HepG2 (cell line): ENCODE data around the gene EXOC5. TPM values are rescaled to one million over a fixed set of nuclear protein-coding genes. Genes with fewer than 3 reads are reported as not detected.

Experiments
- ATAC-seq: fragments of 200-7000 bp; cut with Tn5 transposase; 3 replicates; pipeline ENCODE4 v1.9.1; 2020; ENCODE audit warnings: mild to moderate bottlenecking, moderate library complexity
- BruUV-seq: library from RNA; stranded (reverse); fragments of 400-500 nt; replicated peaks from 2 replicates; lab custom pipeline; 2021; lab: Mats Ljungman, UMichigan
- CTCF ChIA-PET: fragments of 300-600 bp; formaldehyde crosslinking; extraction: SDS; loops from one replicate; lab custom pipeline; 2021; ENCODE audit warnings: low total read pairs, inconsistent platforms, low intra/inter-chr PET ratio; lab: Yijun Ruan, JAX
- POLR2A ChIA-PET: fragments of 350-600 bp; sonication (Branson Sonifier 250); formaldehyde crosslinking; loops from one replicate; lab custom pipeline; 2020; ENCODE audit warnings: antibody characterized with exemption, inconsistent platforms; lab: Yijun Ruan, JAX
- DNase-seq: peaks from one replicate; pipeline ENCODE4 v3.0.0-alpha.2; 2015; ENCODE audit warnings: low spot score
- FAIRE-seq: peaks from 3 replicates; lab custom pipeline; 2011; peaks lifted over from hg19 to GRCh38; lab: Jason Lieb, UNC
- H2AFZ ChIP-seq: one replicate; pipeline ENCODE4 v1.6.1; 2011; ENCODE audit warnings: low read length, inconsistent platforms
- H3K27ac ChIP-seq: fragments of 300-600 bp; 3 replicates; pipeline ENCODE4 v1.8.0; 2011; ENCODE audit warnings: mixed run types, mild to moderate bottlenecking, mixed read lengths, low read length, inconsistent platforms; ENCODE audit not compliant: insufficient read depth; ENCODE audit errors: extremely low read length
- H3K27me3 ChIP-seq, 2 experiments: fragments of 200-600 bp in 1 of 2; 2 replicates in 1 of 2; 3 replicates in 1 of 2; pipeline versions ENCODE4 v1.6.0 to v1.8.0; 2011; ENCODE audit warnings: low read length in 2 of 2, mild to moderate bottlenecking in 2 of 2, moderate library complexity in 2 of 2, inconsistent platforms in 1 of 2; ENCODE audit not compliant: insufficient read depth in 2 of 2, control insufficient read depth in 1 of 2
- H3K36me3 ChIP-seq, 2 experiments: fragments of 200-600 bp in 1 of 2; replicated peaks in 1 of 2; 2 replicates in 1 of 2; 3 replicates in 1 of 2; pipeline versions ENCODE4 v1.5.1 to v1.8.0; 2011; ENCODE audit warnings: low read length in 2 of 2, inconsistent platforms in 1 of 2; ENCODE audit not compliant: insufficient read depth in 2 of 2, control insufficient read depth in 1 of 2
- H3K4me1 ChIP-seq: 2 replicates; pipeline ENCODE4 v1.5.1; 2012; ENCODE audit warnings: low read length, inconsistent platforms; ENCODE audit not compliant: insufficient read depth
- H3K4me2 ChIP-seq: 2 replicates; pipeline ENCODE4 v1.6.0; 2011; ENCODE audit warnings: low read depth, low read length, inconsistent platforms
- H3K4me3 ChIP-seq, 3 experiments: fragments of 200-600 bp in 1 of 3; sonication (generic), shearing (Covaris generic) in 1 of 3; replicated peaks in 1 of 3; 2 replicates each; pipeline ENCODE4 v1.5.1; 2011 to 2016; ENCODE audit warnings: low read length in 3 of 3, inconsistent platforms in 2 of 3, low read depth in 2 of 3, mild to moderate bottlenecking in 2 of 3, control low read depth in 1 of 3, mixed read lengths in 1 of 3; ENCODE audit not compliant: insufficient read depth in 1 of 3
- H3K79me2 ChIP-seq: one replicate; pipeline ENCODE4 v1.6.1; 2011; ENCODE audit warnings: low read length, inconsistent platforms; ENCODE audit not compliant: insufficient read depth
- H3K9ac ChIP-seq: 2 replicates; pipeline ENCODE4 v1.6.0; 2011; ENCODE audit warnings: mild to moderate bottlenecking, low read depth, low read length, inconsistent platforms; ENCODE audit not compliant: insufficient read depth
- H3K9me3 ChIP-seq: 2 replicates; pipeline ENCODE4 v1.5.1; 2012; ENCODE audit warnings: mild to moderate bottlenecking, low read length
- H4K20me1 ChIP-seq: 2 replicates; pipeline ENCODE4 v1.6.0; 2011; ENCODE audit warnings: inconsistent platforms, mild to moderate bottlenecking, low read length, moderate library complexity; ENCODE audit not compliant: insufficient read depth
- BRCA1 ChIP-seq: sonication (generic); formaldehyde crosslinking; IDR thresholded peaks from 2 replicates; pipeline ENCODE4 v1.4.0; 2020; ENCODE audit warnings: missing genetic modification reagents
- DNMT3B ChIP-seq: conservative IDR thresholded peaks from 2 replicates; pipeline ENCODE4 v1.6.1; 2016; ENCODE audit warnings: missing biosample characterization, control low read depth
- ELF3 ChIP-seq: IDR thresholded peaks from 2 replicates; pipeline ENCODE4 v1.6.1; 2016; ENCODE audit warnings: missing genetic modification reagents, missing compliant biosample characterization
- FOSL1 ChIP-seq: sonication (generic); formaldehyde crosslinking; IDR thresholded peaks from 2 replicates; pipeline ENCODE4 v1.9.0; 2021; ENCODE audit warnings: missing genetic modification reagents, borderline replicate concordance
- GTF3A ChIP-seq: sonication (generic); formaldehyde crosslinking; conservative IDR thresholded peaks from 2 replicates; pipeline ENCODE4 v1.4.0; 2020; ENCODE audit warnings: mild to moderate bottlenecking, missing genetic modification reagents
- HDAC6 ChIP-seq: fragments of 200-600 bp; sonication (generic); IDR thresholded peaks from 2 replicates; pipeline ENCODE4 v1.7.0; 2017; ENCODE audit warnings: mild to moderate bottlenecking, antibody characterized with exemption, low read length, low read depth
- HES4 ChIP-seq: sonication (generic); formaldehyde crosslinking; IDR thresholded peaks from 2 replicates; pipeline ENCODE4 v1.9.0; 2021; ENCODE audit warnings: mild to moderate bottlenecking, missing genetic modification reagents, borderline replicate concordance
- IRX3 ChIP-seq: sonication (generic); formaldehyde crosslinking; IDR thresholded peaks from 2 replicates; pipeline ENCODE4 v1.8.1; 2023; ENCODE audit warnings: mild to moderate bottlenecking, low read depth, missing genetic modification reagents, borderline replicate concordance
- PAF1 ChIP-seq: IDR thresholded peaks from 2 replicates; pipeline ENCODE4 v1.6.1; 2016; ENCODE audit warnings: missing genetic modification reagents, missing compliant biosample characterization
- REL ChIP-seq: sonication (generic); formaldehyde crosslinking; conservative IDR thresholded peaks from 2 replicates; pipeline ENCODE4 v1.8.0; 2022; ENCODE audit warnings: mild to moderate bottlenecking, missing genetic modification reagents, moderate library complexity
- SRY ChIP-seq: sonication (generic); formaldehyde crosslinking; IDR thresholded peaks from 2 replicates; pipeline ENCODE4 v1.8.0; 2022; ENCODE audit warnings: mild to moderate bottlenecking, missing genetic modification reagents
- TP53 ChIP-seq: sonication (generic); formaldehyde crosslinking; conservative IDR thresholded peaks from 2 replicates; pipeline ENCODE4 v1.4.0; 2020; ENCODE audit warnings: missing genetic modification reagents
- TRIM24 ChIP-seq: sonication (generic); formaldehyde crosslinking; IDR thresholded peaks from 2 replicates; pipeline ENCODE4 v1.8.0; 2022; ENCODE audit warnings: mild to moderate bottlenecking, missing genetic modification reagents
- WGBS: methylation state at CpG from one replicate; pipeline ENCODE4 v1.1.6; 2017; ENCODE audit warnings: low lambda C conversion rate; 5-methylcytosine and 5-hydroxymethylcytosine counted together
- in situ Hi-C: cut with HindIII; loops from 2 replicates; pipeline ENCODE4 v1.10.0; 2017; ENCODE audit warnings: low pct_unique_long_range_greater_than_20kb; ENCODE audit not compliant: extremely low pct_ligation_motif_present
- intact Hi-C: fragments of 100-400 bp; cut with micrococcal nuclease; formaldehyde crosslinking; loops from one replicate; pipeline ENCODE4 v1.10.0; 2022; ENCODE audit not compliant: unreplicated experiment
- polyA plus RNA-seq, 8 experiments: library from polyadenylated mRNA; depleted of rRNA in 3 of 8; stranded (reverse) in 7 of 8; unstranded in 1 of 8; fragments of >200 nt; fragmentation: Illumina TruSeq in 4 of 8; extraction: Trizol in 4 of 8; gene quantifications; 2 replicates each; pipeline versions ENCODE4 v1.2.1 to v1.2.3, GENCODE V29; 2011 to 2016; ENCODE audit warnings: low read depth in 4 of 8, missing spikeins in 1 of 8, mixed read lengths in 1 of 8; ENCODE audit not compliant: insufficient read depth in 1 of 8
- total RNA-seq, 5 experiments: library from RNA; depleted of rRNA; stranded (reverse); fragments of >200 nt; fragmentation: Illumina TruSeq; extraction: Trizol; gene quantifications; 2 replicates each; pipeline ENCODE4 v1.2.3, GENCODE V29; 2016; ENCODE audit warnings: low read depth in 1 of 5
- TF ChIP-seq, protein P1 (sequence below): IDR thresholded peaks from 2 replicates; pipeline ENCODE4 v1.6.1; 2016; ENCODE audit warnings: mild to moderate bottlenecking, missing biosample characterization, missing genetic modification reagents
- TF ChIP-seq, protein P2 (sequence below): IDR thresholded peaks from 2 replicates; pipeline ENCODE4 v1.6.1; 2016; ENCODE audit warnings: missing biosample characterization, missing genetic modification reagents, low read depth
- TF ChIP-seq, protein P3 (sequence below): sonication (generic); formaldehyde crosslinking; IDR thresholded peaks from 2 replicates; pipeline ENCODE4 v1.4.0; 2020; ENCODE audit warnings: missing genetic modification reagents, borderline replicate concordance
- TF ChIP-seq, protein P4 (sequence below): sonication (generic); formaldehyde crosslinking; IDR thresholded peaks from 2 replicates; pipeline ENCODE4 v1.4.0; 2020; ENCODE audit warnings: missing genetic modification reagents
- TF ChIP-seq, protein P5 (sequence below): sonication (generic); formaldehyde crosslinking; IDR thresholded peaks from 2 replicates; pipeline ENCODE4 v1.4.0; 2020; ENCODE audit warnings: missing genetic modification reagents

Gene EXOC5
- total and polyA plus RNA-seq, 2 of the 13 experiments (the other 11 are each of a cell fraction or from before 2014, with no cell fraction given), result 15.1 to 43.8 TPM

DNA sequence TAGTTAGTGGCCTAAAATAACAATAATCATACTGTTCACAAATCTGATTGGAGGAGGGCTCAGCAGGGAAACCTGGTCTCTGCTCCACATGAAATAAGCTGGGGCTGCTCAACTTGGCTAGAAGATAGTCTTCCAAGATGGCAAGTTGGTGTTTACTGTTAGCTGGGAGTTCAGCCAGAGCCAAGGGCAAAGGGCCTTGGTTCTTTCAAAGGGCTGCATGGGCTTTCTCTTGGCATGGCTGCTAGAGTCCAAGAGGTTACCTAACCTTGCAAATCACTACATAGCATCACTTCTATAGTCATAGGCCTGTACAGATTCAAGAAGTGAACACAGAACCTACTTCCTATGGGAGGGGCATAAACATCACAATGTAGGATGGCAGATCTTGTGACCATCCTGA, 7.1 kb downstream of the EXOC5 start (continued):
- TF ChIP-seq, protein P1, sequence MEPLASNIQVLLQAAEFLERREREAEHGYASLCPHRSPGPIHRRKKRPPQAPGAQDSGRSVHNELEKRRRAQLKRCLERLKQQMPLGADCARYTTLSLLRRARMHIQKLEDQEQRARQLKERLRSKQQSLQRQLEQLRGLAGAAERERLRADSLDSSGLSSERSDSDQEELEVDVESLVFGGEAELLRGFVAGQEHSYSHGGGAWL (CRISPR knock-in tag), result no peak
- TF ChIP-seq FOSL1 (CRISPR knock-in tag) (no peak), PAF1 (CRISPR knock-in tag) (no peak), IRX3 (CRISPR knock-in tag) (no peak)
- TF ChIP-seq, protein P2, sequence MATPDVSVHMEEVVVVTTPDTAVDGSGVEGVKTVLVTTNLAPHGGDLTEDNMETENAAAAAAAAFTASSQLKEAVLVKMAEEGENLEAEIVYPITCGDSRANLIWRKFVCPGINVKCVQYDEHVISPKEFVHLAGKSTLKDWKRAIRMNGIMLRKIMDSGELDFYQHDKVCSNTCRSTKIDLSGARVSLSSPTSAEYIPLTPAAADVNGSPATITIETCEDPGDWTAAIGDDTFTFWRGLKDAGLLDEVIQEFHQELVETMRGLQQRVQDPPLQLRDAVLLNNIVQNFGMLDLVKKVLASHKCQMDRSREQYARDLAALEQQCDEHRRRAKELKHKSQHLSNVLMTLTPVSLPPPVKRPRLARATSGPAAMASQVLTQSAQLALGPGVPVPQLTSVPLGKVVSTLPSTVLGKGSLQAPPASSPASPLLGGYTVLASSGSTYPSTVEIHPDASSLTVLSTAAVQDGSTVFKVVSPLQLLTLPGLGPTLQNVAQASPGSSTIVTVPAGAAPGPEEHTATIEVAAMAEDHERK (CRISPR knock-in tag), result no peak

DNA sequence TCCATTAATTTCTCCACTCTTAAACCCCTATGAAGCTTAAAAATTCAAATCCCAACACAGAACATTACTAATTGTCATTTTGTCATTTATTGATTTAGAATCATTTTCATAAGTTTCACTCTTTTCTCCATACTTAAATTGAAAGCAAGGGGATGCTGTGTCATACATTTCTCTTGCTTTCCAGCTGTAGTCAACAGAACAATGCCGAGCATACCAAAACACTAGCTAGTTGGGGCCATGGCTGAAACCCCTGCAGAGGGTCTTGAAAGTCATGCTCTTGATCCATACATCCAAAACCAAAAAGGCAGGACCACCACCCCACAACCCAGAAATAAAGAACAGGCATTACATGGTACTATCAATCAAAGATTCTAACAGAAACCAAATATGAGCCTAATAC, 9.0 kb downstream of the EXOC5 start:
- no TSS peak for BruUV-seq
- H3K4me3 ChIP-seq, result no peak overlapping the region
- ChIA-PET POLR2A (no interaction called here), CTCF (no interaction called here)
- intact Hi-C loops, result no loop called here
- DNase-seq (no peak), FAIRE-seq (no peak), ATAC-seq (no peak)
- H3K9me3 ChIP-seq, result no peaks in the 10 kb centered on the region
- in situ Hi-C loops, result no loop called here
- H3K27me3 ChIP-seq, result no peaks in the 10 kb centered on the region
- 0 out of 5 replicates have a peak, but pooled peaks cover 0 to 5% of the 10 kb centered on the region in 2 experiments for H3K36me3 ChIP-seq
- H3K79me2 ChIP-seq, result peaks cover 66% of the 10 kb centered on the region
- H3K4me1 ChIP-seq, result peaks cover 9% of the 10 kb centered on the region
- H3K4me2 ChIP-seq, result no peak overlapping the region
- no peak overlapping the region for H3K27ac ChIP-seq
- 95% methylated on average over 1 of the region's 1 CpG for WGBS
- peaks cover 4% of the 10 kb centered on the region; the same call in 1 of the 2 replicates for H4K20me1 ChIP-seq
- H2AFZ ChIP-seq, result no peak overlapping the region
- H3K9ac ChIP-seq, result no peak overlapping the region
- TF ChIP-seq REL (CRISPR knock-in tag) (no peak), DNMT3B (CRISPR knock-in tag) (no peak), TP53 (CRISPR knock-in tag) (no peak), SRY (no peak), HES4 (CRISPR knock-in tag) (no peak), BRCA1 (CRISPR knock-in tag) (no peak), HDAC6 (no peak), TRIM24 (CRISPR knock-in tag) (no peak), ELF3 (CRISPR knock-in tag) (no peak), GTF3A (CRISPR knock-in tag) (no peak)
- TF ChIP-seq, protein P3, sequence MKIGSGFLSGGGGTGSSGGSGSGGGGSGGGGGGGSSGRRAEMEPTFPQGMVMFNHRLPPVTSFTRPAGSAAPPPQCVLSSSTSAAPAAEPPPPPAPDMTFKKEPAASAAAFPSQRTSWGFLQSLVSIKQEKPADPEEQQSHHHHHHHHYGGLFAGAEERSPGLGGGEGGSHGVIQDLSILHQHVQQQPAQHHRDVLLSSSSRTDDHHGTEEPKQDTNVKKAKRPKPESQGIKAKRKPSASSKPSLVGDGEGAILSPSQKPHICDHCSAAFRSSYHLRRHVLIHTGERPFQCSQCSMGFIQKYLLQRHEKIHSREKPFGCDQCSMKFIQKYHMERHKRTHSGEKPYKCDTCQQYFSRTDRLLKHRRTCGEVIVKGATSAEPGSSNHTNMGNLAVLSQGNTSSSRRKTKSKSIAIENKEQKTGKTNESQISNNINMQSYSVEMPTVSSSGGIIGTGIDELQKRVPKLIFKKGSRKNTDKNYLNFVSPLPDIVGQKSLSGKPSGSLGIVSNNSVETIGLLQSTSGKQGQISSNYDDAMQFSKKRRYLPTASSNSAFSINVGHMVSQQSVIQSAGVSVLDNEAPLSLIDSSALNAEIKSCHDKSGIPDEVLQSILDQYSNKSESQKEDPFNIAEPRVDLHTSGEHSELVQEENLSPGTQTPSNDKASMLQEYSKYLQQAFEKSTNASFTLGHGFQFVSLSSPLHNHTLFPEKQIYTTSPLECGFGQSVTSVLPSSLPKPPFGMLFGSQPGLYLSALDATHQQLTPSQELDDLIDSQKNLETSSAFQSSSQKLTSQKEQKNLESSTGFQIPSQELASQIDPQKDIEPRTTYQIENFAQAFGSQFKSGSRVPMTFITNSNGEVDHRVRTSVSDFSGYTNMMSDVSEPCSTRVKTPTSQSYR, result no peak
- TF ChIP-seq, protein P4, sequence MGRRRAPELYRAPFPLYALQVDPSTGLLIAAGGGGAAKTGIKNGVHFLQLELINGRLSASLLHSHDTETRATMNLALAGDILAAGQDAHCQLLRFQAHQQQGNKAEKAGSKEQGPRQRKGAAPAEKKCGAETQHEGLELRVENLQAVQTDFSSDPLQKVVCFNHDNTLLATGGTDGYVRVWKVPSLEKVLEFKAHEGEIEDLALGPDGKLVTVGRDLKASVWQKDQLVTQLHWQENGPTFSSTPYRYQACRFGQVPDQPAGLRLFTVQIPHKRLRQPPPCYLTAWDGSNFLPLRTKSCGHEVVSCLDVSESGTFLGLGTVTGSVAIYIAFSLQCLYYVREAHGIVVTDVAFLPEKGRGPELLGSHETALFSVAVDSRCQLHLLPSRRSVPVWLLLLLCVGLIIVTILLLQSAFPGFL, result no peak
- TF ChIP-seq, protein P5, sequence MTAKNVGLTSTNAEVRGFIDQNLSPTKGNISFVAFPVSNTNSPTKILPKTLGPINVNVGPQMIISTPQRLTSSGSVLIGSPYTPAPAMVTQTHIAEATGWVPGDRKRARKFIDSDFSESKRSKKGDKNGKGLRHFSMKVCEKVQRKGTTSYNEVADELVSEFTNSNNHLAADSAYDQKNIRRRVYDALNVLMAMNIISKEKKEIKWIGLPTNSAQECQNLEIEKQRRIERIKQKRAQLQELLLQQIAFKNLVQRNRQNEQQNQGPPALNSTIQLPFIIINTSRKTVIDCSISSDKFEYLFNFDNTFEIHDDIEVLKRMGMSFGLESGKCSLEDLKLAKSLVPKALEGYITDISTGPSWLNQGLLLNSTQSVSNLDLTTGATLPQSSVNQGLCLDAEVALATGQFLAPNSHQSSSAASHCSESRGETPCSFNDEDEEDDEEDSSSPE (CRISPR knock-in tag), result no peak
